Urothelium cell line (cell line): ENCODE measurements around the gene WDR45.
A peak's percentile ranks its signal among the peaks of the same experiment; 100 is the strongest.
"Not testable (repeated sequence)": the region's sequence is repeated elsewhere in the genome, so short reads cannot be mapped to it uniquely, and the experiment has no call there.

ENCODE experiments used
- DNase-seq: peaks from one replicate; pipeline ENCODE4 v3.0.0; 2011; ENCODE audit warnings: low spot score, mixed read lengths
- FAIRE-seq: peaks from 2 replicates; lab custom pipeline; 2011; peaks lifted over from hg19 to GRCh38; lab: Jason Lieb, UNC

The WDR45 gene

DNA sequence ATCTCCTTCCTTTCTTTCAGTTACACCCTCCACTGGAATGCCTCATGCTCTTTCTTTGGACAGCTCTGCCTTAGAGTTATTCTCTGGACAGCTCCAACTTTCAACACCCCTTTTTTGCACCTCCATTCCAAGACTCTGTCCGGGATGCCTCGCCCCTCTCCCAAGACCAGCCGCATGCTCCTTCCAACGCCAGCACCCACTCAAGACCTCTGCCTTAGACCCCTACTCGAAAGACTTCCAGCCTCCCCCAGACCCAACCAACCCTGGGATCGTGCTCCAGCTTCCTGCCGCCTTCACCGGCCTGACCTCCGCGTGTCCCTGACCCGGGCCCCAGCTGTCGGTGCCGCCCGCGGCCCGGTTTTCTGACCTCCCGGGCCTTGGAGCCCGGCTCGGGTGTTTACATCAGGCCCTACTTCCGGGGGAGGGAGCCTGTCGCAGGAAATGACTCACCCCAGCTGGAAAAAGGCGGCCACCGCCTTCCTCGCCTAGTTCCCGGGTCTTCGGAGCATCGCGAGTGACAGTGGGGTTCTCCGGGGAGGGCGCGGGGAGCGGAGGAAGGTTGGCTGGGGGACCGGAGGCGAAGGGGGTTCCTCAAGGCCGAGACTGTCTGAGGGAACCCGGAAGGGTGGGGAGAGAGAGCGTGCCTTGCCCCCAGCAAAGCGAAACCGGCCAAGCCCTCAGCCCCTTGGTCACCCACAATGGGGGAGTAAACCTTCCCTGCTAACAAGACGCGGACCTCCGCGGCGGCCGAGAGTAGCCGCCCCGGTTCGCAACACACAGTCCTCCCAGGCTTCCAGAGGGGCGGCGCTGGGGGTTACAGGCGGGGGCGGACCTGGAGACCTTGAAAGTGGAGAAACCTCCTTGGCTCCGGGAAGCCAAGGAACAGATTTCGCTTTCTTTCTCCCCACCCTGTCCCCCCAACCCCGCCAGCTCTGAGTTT, at the start of gene WDR45:
Gene WDR45, minus strand, starts transcription at position 399 of the 940 bp plus-strand sequence. CDS start 1,792 bp downstream, outside the sequence.
- FAIRE-seq (no peak), DNase-seq (peak; percentile 84)

DNA sequence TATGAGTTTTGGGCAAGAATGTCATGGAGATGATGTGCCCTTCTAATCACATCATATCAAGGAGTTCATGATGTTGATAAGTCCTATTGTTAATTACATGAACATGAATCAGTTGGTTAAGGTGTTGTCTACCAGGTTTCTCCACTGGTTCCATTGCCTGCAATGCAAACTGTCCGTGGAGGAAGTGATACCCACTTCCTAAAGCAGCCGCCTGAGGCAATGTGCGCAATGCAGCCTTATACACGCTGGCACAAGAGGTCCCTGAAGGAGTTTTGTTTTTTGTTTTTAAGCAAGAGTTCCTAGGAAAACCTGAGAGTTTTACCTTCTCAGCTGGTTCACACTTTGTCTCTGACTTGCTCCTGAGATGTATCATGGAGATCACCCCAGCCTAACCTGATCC, 49.7 kb upstream of the WDR45 start:
- DNase-seq (no peak), FAIRE-seq (no peak)

DNA sequence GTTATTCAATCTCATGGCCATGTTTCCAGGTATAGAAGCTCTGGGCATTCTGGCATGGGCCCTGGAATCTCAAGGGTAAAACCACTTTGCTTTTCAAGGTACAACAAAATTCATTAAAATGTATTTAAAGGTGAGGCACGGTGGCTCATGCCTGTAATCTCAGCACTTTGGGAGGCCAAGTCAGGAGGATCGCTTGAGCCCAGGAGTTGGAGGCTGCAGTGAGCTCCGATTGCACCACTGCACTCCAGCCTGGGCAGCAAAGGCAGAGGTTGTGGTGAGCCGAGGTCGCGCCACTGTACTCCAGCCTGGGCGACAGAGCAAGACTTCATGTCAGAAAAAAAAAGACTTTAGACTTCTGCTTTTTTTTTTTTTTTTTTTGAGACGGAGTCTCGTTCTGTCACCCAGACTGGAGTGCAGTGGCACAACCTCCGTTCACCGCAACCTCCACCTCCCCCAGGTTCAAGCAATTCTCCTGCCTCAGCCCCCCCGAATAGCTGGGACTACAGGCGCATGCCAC, 48.1 kb upstream of the WDR45 start:
- FAIRE-seq, DNase-seq: not testable (repeated sequence)

DNA sequence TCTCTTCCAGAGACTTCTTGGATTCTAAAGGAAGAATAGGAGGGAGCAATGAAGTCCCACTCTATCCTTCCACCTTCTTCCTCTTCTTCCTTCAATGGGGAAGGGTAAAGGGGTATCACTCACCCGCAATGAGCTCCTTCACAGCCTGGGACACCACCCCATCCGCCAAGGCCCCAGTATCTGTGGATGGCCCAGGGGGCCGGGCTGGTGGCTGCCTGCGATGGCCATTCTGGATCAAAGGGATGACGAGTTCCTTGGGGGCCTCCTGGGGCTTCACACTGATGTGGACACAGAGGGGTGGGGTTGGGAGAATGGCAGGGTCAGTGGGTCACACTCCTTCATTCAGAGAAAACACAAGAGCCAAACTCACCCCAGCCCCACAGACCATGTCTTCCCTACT, 42.8 kb upstream of the WDR45 start:
- DNase-seq = no peak
- no peak for FAIRE-seq

DNA sequence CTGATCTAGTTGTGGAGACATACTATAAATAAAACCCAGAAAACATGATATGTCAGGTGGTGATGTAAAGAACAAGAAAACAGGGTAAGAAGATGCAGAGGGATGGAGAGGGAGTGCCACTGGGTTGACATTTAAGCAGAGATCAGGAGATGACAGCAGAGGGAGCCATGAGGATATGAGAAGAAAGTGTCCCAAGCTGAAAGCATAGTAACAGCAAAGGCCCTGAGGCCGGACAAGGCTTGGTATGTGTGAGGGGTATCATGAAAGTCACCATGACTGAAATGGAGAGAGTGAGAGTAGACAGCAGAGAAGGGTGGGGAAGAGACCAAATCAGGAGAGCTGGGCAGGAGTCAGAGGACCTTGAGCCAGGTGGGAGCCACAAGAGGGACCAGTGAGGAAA, 40.4 kb upstream of the WDR45 start:
- FAIRE-seq (no peak), DNase-seq (no peak)

DNA sequence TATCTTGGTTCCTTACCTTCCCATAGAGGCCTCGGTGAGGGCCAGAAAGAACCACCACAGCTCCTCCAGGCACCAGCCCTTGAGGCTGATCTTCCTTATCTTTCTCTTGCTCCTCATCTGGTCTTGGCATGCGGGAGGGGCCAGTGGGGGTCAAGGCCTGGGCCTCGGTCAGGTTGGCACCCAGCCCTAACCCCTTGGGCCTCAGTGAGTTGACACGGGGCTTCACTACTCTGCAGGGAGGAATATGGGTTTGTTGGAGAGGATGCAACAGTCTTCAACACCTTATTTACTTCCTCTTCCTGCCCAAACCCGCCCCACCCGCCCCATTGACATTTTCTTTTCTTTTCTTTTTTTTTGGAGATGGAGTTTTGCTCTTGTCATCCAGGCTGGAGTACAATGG, 37.9 kb upstream of the WDR45 start:
- no peak for FAIRE-seq
- DNase-seq = no peak

DNA sequence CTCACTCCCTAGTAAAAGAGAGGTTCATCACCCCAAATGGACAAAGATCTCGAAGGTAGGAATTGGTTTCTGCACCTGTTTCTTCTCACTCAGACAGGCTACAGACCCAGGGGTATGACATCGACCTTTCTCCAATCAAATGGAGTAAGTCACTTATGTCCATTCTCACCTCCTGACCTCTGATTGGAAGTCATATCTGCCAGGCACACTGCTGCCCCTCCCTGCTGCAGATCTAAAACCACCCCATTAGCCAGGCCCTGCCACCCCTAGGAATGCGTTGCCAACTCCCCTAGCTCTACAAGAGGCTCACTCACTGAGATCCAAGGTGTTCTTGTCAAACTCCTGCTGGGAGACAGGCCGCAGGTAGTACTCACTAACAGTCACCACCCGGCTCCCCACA, 37.0 kb upstream of the WDR45 start:
- FAIRE-seq = no peak
- no peak for DNase-seq

DNA sequence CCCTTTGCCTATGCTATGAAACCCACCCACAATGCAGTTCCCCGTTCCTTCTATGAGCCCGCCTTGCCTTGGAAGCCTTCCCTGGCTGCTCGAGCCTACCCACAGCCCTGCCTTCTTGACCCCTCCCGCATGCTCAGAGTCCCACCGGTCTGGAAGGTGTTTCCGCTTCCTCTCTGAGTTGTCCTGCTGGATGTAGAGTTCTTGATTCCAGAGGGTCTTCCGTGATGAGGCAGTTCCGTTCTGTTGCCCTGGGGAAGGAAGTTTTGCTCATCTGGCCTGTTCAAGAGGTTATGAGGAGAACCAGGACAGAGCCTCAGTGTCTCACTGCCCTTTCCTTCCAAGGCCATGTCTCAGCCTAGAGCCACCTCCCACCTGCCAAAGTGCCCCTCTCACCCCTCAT, 36.4 kb upstream of the WDR45 start:
- FAIRE-seq (no peak), DNase-seq (no peak)

DNA sequence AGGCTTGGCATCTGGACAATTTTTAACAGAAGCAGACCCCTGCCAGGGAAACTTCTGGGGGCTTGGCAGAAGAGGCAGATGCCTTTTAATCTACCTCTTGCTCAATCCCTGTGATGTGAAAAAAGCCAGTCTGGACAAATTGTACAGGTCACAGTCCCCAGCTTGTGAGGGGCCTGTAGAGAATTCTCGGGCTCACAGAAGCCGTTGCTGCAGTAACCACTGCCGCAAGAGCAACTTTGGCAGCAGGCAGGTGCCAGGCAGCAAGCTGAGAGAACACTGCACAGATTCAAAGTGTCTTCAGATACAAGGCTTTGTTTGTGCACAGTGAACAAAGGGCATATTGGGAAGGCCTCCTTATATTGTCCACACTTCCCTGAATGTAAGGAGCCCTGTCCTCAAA, 32.1 kb upstream of the WDR45 start:
- DNase-seq = no peak
- no peak for FAIRE-seq

DNA sequence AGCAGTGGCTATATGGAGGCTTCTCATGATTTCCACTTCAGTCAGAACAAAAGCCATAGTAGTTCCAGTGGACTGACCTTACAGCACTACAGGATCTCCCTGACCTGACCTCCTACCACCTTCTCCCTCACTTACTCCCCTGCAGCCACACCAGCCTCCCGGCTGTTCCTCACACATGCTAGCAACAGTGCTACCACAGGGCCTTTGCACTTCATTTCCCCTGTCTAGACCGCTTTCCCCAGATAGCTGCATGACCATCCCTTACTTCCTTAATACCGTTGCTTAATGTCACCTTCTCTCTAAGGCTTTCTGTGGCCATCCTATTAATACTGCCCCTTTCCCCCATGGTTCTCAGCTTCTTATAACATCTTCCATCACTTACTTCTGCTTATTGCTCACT, 30.7 kb upstream of the WDR45 start:
- FAIRE-seq (no peak), DNase-seq (no peak)

DNA sequence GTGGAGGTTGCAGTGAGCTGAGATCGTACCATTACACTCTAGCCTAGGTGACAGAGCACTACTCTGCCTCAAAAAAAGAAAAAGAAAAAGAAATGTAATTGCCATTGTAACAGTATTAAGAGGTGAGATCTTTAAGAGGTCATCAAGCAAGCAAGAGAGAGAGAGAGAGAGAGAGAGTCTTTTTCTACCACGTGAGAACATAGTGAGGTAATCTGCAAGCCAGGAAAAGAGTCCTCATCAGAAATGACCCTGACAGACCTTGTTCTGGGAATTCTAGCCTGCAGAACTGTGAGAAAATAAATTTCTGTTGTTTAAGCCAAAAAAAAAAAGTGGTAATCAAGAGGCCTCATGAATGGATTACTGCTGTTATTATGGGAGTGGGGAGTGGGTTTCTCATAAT, 29.0 kb upstream of the WDR45 start:
- DNase-seq (no peak), FAIRE-seq (no peak)

DNA sequence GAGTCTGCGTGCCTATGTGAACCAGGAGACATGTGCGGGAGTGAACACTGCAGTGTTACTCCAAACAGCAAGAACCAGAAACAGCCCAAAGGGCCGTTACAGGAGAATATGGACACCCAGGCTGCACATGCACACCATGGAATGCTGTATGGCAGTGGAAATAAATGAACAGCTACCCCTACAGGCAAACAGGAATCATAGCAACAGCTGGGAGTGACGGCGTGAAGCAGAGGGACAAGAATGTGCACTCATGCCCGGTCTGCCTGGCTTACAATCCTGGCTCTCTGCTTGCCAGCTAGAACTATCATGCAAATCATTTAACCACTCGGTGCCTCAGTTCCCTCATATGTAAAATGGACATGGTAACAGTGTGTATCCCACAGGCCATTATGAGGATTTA, 27.2 kb upstream of the WDR45 start:
- DNase-seq (peak; percentile 15), FAIRE-seq (no peak)

DNA sequence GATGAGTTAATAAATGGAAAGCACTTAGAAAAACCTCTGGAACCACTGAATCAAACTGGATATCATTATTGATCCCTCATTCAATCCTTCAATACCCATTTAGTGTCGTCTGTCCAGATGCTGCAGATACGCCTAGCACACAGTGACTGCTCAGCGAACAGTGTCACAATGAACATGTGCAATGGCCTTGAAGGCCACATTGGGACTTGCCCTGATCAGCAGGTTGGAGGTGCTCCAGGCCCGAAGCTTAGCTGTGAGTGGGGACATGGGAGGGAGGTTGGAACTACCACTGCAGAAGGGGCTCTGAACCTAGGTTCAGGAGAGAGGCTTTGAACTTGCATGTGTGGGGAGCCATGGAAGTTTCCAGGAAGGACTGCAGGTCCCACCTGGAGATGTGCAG, 26.6 kb upstream of the WDR45 start:
- DNase-seq = no peak
- no peak for FAIRE-seq

DNA sequence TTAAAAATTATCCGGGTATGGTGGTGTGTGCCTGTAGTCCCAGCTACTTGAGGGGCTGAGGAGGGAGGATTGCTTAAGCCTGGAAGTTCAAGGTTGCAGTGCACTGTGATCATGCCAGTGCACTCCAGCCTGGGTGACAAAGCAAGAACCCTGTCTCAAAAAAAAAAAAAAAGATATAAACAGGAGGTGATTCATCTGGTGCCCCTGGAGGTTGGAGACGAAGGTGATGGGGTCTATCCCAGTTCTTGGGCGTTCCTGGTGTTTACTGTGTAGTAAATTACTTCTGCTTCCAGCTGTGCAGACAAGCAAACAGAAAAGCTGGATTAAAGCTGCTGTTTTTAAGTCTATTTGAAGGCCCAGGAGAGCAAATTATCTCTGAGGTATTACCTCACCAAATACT, 23.9 kb upstream of the WDR45 start:
- no peak for DNase-seq
- FAIRE-seq = no peak

DNA sequence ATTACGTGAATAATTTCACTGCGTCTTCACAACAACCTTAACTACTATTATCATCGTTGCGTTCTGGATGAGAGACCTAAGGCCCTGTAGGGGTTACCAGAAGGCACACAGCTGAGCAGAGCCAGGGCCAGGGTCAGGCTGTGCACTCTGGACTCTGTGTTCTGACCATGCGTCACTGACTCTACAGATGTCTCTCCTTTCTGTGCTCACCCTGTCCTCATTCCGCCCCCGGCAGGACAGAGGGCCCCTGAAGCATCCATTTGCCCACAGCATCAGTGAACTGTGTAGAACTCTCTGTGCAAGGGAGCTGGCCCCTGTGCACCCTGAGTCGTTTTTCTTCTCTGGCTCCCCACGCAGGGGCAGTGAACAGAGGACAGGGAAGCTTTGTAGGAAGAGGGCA, 22.5 kb upstream of the WDR45 start:
- DNase-seq = no peak
- FAIRE-seq = no peak

DNA sequence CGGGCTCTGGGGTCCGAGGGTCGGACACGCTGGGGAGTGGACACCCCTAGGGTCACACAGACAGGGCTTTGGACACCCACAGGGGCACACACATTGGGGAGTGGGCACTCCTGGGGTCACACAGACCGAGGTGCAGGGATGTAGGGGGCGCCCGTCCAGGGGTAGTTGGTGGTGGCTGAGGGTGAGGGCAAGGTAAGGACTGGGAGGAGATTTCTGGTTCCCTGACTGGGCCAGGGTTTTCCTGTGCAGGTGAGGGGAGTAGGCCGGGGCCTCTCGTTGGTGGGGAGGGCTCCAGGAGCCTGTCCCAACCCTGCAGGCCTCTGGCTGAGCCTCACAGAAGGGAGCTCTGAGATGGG, 21.9 kb upstream of the WDR45 start:
- no peak for DNase-seq

DNA sequence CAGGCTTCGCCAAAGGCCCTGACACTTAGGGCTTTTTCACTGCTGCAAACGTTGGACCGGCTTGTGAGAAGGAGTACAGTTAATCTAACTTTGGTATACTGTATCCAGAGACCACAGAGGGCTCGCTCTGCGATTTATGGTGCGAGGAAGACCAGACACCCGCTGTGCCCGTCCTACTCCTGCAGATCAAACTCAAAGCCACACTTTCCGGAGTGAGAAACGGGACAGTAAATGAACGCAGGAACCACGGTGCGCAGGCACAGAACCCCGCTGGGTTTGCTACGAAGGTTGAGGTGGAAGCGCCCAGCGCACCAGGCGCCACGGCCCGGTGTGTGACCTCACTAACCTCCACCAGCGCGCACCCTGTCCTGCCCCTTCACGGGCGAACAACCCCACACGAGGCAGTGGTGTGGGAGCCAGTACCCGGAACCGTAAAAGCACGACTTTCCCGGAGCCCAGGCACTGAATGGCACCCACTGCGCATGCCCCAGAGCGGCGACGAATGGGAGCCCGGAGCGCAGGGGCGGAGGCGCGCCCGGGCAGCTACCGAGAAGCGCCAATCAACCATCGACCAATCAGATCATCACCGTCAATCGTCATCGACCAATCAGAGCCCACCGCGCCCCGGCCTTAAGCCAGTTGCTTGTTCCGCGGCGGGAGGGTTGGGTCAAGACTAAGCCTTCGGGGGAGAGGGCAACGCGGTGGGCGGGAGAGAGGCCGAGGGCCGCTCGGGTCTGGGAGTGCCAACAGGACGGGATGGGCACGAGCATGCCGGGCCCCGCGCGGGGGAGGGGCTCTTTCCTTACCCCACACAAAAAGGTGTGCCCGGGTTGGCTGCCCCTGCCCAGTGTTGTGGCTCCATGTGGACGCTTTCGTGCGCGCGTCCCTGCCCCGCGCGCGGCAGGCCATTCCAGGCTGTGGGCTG, 21.3 kb upstream of the WDR45 start:
- FAIRE-seq (peak; percentile 87), DNase-seq (peak; percentile 98)

More for the DNA sequence above, 21.9 kb upstream of the WDR45 start:
- FAIRE-seq = no peak

DNA sequence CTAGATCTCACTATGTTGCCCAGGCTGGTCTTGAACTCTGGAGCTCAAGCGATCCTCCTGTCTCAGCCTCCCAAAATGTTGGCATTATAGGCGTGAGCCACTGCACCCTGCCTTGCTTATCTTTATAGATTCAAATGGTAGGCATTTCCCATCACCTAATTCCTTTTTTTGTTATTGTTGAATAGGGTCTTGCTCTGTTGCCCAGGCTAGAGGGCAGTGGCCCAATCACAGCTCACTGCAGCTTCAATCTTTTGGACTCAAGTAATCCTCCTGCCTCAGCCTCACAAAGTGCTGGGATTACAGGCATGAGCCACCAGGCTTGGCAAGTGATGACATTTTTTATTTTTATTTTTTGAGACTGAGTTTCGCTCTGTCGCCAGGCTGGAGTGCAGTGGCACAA, 16.7 kb upstream of the WDR45 start:
- FAIRE-seq (no peak), DNase-seq (no peak)

DNA sequence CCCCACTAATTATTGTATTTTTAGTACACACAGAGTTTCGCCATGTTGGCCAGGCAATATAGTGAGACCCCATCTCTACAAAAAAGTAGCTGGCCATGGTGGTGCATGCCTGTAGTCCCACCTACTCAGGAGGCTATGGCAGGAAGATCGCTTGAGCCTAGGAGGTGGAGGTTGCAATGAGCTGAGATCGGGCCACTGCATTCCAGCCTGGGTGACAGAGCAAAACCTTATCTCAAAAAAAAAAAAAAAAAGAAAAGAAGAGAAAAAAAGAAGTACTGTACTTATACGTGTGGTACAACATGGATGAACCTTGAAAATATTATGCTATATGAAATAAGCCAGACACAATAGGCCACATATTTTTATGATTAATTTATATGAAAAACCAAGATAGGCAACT, 9.9 kb upstream of the WDR45 start:
- DNase-seq (no peak), FAIRE-seq (no peak)

DNA sequence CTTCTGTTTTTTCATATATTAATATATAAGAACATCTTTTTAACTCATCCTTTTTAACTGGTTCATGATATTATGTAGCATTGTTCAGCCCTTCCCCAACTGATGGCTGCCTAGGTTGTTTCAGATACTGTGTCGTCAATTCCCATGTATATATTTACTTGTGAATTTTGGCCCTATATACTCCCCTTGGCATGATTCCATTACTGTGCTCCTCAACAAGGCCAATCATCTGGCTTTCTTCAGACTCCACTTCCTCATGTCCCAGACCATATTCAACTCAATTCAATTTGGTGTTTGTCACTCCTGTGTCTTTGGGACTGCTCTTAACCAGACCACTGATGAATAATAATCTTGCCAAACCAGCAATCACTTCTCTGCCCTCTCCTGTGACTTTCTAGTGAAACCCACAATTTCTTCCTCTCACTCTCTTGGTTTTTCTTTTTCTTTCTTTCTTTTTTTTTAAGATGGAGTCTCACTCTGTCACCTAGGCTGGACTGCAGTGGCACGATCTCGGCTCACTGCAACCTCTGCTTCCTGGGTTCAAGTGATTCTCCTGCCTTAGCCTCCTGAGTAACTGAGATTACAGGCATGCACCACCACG, 2.7 kb upstream of the WDR45 start:
- DNase-seq (no peak), FAIRE-seq (no peak)

DNA sequence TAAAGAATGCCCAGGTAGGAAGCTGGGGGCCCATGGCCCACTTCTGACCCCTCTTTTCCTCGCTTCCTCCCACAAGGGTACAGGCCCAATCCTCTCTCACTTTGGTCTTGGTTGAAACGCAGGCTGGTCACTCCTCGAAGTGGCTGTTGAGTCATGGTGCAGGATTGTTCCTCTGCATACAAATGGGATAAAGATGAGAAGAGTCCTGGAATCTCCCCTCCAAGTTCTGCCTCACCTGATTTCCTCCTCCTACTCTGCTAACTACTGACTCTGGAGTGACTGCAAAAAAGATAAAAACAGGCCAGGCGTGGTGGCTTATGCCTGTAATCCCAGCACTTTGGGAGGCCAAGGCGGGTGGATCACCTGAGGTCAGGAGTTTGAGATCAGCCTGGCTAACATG, 1.7 kb downstream of the WDR45 start:
- FAIRE-seq = no peak
- DNase-seq = no peak
